Breast epithelium (tissue), 4 donors: ENCODE measurements around the gene FAAP20. TPM values are rescaled to one million over a fixed set of nuclear protein-coding genes. Genes with fewer than 3 reads are reported as not detected.

Source experiments
- DNase-seq, 2 donors: peaks; one replicate each; pipeline ENCODE4 v3.0.0-alpha.2; 2019; ENCODE audit warnings: low spot score in 2 of 2
- H3K27ac ChIP-seq, 2 donors: fragments of 200-600 bp; sonication (generic) in 1 of 2; one replicate each; pipeline ENCODE4 v1.5.1; 2016 to 2019; ENCODE audit warnings: mild to moderate bottlenecking in 1 of 2
- H3K27me3 ChIP-seq, 2 donors: fragments of 200-600 bp; sonication (generic) in 1 of 2; one replicate each; pipeline versions ENCODE4 v1.5.1 to v1.6.0; 2017 to 2019; ENCODE audit warnings: control low read depth in 1 of 2, mild to moderate bottlenecking in 1 of 2
- H3K36me3 ChIP-seq: fragments of 200-600 bp; one replicate; pipeline ENCODE4 v1.5.1; 2019
- H3K4me1 ChIP-seq, 2 donors: fragments of 200-600 bp; sonication (generic); one replicate each; pipeline ENCODE4 v1.5.1; 2016 to 2019; ENCODE audit warnings: control low read depth in 1 of 2
- H3K4me3 ChIP-seq, 3 donors: fragments of 200-600 bp; sonication (generic); 1 replicate in 2 of 3; 2 replicates in 1 of 3; pipeline ENCODE4 v1.5.1; 2016 to 2019; ENCODE audit warnings: mild to moderate bottlenecking in 3 of 3, moderate library complexity in 2 of 3
- H3K9me3 ChIP-seq, 2 donors: fragments of 200-600 bp; sonication (generic) in 1 of 2; one replicate each; pipeline ENCODE4 v1.5.1; 2016 to 2019; ENCODE audit warnings: control low read depth in 1 of 2
- POLR2A ChIP-seq: fragments of 450-650 bp; IDR thresholded peaks from one replicate; pipeline ENCODE4 v1.6.1; 2016; ENCODE audit warnings: antibody characterized with exemption, mild to moderate bottlenecking, moderate library complexity
- POLR2AphosphoS5 ChIP-seq, 3 donors: sonication (generic); formaldehyde crosslinking; IDR thresholded peaks; one replicate each; pipeline ENCODE4 v1.6.1; 2017; ENCODE audit warnings: antibody characterized with exemption in 3 of 3
- intact Hi-C: fragments of 100-400 bp; cut with DNase I; formaldehyde crosslinking; loops from one replicate; pipeline ENCODE4 v1.15.1; 2023; ENCODE audit warnings: low total_unique reads
- total RNA-seq, 3 donors: library from RNA; depleted of rRNA; stranded (reverse); fragments of >200 nt; gene quantifications; one replicate each; pipeline ENCODE4 v1.1.0, GENCODE V29; 2016
- TF ChIP-seq, protein P1 (sequence below), 3 donors: fragments of 450-650 bp; IDR thresholded peaks; one replicate each; pipeline ENCODE4 v1.5.1; 2016 to 2017; ENCODE audit warnings: antibody characterized with exemption in 3 of 3, mild to moderate bottlenecking in 3 of 3, moderate library complexity in 3 of 3

The FAAP20 gene
- total RNA-seq, 3 donors from 2014 or later, result 28.6 to 33.1 (median 29.9) TPM

DNA sequence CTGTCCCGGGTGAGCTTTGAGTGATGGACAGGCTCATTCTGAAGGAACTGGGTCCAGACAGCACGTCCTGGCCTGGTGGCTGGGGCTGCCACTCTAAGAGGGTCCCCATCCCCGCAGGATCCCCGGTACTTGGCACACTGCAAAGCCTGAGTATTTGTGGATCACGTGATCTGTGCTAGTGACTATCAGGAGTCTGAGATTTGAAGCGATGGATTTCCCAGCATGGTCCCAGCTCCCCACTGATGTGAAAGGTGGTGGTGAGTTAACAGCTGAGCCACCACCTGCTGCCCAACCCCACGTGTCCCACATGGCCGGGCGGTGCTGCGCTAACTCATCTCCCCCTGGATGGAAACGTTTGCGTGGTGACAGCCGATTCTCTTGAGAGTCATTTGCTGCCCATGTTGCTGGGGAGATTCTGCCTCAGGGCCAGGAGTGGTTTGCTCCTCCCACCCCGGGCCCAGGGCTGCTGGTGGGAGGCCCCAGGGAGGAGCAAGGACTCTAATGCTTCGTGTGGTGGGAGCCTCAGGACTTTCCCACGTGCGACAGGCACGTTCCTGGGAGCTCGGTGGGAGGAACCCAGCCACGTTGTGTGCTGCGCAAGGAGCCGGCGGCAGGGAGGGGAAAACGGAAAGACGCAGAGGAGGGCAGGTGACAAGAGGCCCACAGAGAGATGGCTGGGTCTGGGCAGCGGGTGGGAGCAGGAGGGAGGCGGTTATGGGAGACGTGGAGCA is 15.1 kb downstream of the FAAP20 start:
- Histone ChIP-seq H3K36me3 (no peaks in the 10 kb centered on the region), H3K4me1 (no peaks in the 10 kb centered on the region), H3K27ac (no peak overlapping the region), H3K27me3 (no peaks in the 10 kb centered on the region), H3K4me3 (no peak overlapping the region), H3K9me3 (no peaks in the 10 kb centered on the region)
- DNase-seq, result no peak
- intact Hi-C loops, result no loop called here
- TF ChIP-seq POLR2AphosphoS5 (IDR thresholded peaks at IDR 0.05) (no peak), POLR2A (no peak)
- TF ChIP-seq, protein P1, sequence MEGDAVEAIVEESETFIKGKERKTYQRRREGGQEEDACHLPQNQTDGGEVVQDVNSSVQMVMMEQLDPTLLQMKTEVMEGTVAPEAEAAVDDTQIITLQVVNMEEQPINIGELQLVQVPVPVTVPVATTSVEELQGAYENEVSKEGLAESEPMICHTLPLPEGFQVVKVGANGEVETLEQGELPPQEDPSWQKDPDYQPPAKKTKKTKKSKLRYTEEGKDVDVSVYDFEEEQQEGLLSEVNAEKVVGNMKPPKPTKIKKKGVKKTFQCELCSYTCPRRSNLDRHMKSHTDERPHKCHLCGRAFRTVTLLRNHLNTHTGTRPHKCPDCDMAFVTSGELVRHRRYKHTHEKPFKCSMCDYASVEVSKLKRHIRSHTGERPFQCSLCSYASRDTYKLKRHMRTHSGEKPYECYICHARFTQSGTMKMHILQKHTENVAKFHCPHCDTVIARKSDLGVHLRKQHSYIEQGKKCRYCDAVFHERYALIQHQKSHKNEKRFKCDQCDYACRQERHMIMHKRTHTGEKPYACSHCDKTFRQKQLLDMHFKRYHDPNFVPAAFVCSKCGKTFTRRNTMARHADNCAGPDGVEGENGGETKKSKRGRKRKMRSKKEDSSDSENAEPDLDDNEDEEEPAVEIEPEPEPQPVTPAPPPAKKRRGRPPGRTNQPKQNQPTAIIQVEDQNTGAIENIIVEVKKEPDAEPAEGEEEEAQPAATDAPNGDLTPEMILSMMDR (IDR thresholded peaks at IDR 0.05), result no peak

DNA sequence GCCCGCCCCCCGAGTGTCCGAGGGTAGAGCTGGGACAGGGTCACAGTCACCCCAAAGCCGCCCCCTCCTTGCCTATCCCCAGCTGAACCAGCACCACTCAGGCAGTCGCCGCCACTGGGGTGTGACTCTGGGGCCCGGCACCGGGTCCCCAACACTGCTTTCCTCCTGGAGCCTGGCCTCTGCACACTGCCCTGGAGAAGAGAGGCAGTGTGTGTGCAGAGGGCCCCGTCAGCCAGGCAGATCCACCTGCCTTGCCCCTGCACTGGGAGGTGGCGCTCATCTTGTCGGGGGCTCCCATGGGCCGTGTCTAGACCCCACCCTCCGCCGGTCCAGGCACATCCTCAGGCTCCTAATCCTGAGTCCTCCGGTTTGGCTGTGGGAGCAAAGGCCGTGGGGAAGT is 15.7 kb downstream of the FAAP20 start:
- no peak for DNase-seq
- TF ChIP-seq POLR2AphosphoS5 (IDR thresholded peaks at IDR 0.05) (no peak), POLR2A (no peak)
- TF ChIP-seq, protein P1 (IDR thresholded peaks at IDR 0.05), result no peak
- Histone ChIP-seq H3K4me1 (no peaks in the 10 kb centered on the region), H3K36me3 (no peaks in the 10 kb centered on the region), H3K27me3 (no peaks in the 10 kb centered on the region), H3K27ac (no peak overlapping the region), H3K9me3 (no peaks in the 10 kb centered on the region), H3K4me3 (no peak overlapping the region)
- intact Hi-C loops, result no loop called here

DNA sequence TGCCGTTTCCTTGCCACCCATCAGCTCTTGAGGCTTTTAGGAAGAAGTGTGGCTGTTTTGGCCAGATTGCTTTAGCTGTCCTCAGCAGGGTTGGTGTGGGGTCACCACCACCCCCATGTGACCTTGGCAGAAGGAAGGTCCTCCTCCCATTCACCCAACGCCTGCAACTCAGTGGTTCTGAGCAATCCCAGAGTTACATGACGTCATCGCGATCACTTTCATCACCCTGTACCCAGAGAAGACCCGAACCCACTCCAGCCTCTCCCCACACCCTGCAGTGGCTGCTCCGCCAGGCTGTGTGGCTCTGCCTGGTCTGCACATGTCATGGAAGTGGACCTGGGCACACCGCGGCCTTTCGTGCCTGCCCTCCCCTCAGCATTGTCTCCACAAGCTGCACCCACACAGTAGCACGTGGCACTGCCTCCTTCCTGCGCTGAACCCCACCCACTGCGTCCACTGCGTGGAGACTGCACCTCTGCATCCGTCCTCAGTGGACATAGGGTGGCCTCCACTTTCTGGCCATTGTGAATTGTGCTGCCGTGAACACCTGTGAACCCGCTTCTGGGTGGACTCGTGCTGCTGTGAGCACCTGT is 16.5 kb downstream of the FAAP20 start:
- intact Hi-C loops, result no loop called here
- H3K4me3 ChIP-seq, result no peak overlapping the region
- no peak for DNase-seq
- TF ChIP-seq POLR2AphosphoS5 (IDR thresholded peaks at IDR 0.05) (no peak), POLR2A (no peak)
- TF ChIP-seq, protein P1 (IDR thresholded peaks at IDR 0.05), result no peak
- no peaks in the 10 kb centered on the region for H3K27me3 ChIP-seq
- H3K27ac ChIP-seq, result no peak overlapping the region
- H3K9me3 ChIP-seq, result no peaks in the 10 kb centered on the region
- no peaks in the 10 kb centered on the region for H3K4me1 ChIP-seq
- H3K36me3 ChIP-seq, result no peaks in the 10 kb centered on the region

DNA sequence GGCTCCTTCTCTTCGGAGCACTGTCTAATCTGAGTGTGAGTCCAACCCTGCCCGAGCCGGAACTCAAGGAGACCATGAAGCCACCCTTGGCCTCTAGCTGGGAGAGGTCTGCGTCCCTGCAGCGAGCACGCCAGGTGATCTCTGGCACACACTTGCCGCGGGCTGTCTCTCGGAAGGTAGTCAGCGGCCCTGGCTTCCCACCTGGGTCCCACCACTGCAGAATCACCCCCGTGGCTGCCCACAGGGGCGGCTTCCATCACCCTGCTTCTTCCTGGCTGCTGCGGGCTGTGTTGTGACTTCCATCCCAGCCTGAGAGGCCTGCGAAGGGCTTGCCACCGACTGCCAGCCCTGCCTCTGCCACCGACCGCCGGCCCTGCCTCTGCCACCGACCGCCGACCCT is 17.0 kb downstream of the FAAP20 start:
- Histone ChIP-seq H3K4me3 (no peak overlapping the region), H3K27ac (no peak overlapping the region), H3K4me1 (no peaks in the 10 kb centered on the region), H3K9me3 (no peaks in the 10 kb centered on the region), H3K36me3 (no peaks in the 10 kb centered on the region), H3K27me3 (no peaks in the 10 kb centered on the region)
- intact Hi-C loops, result no loop called here
- TF ChIP-seq POLR2AphosphoS5 (IDR thresholded peaks at IDR 0.05), result no peak
- no peak for TF ChIP-seq POLR2A
- TF ChIP-seq, protein P1 (IDR thresholded peaks at IDR 0.05), result no peak
- DNase-seq, result no peak

DNA sequence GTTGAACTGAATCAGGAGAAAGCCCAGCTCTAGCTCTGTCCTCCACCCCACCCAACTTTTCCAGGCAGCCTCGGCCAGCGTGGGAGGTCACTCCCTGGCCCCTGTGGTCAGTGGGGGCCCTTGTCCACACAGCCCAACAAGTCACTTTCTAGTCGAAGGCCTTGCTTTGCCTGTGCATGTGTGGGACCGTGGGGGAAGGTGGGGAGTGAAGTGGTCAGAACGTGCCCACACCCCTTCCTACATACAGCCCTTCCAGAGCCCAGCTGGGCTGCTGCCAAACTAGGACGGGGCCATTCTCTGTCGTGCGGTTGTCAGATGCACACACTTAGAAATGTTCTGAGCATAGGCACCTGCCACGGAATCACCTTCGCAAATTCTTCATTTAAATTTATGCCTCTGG is 18.0 kb downstream of the FAAP20 start:
- H3K36me3 ChIP-seq, result no peaks in the 10 kb centered on the region
- H3K4me3 ChIP-seq, result no peak overlapping the region
- H3K9me3 ChIP-seq, result no peaks in the 10 kb centered on the region
- intact Hi-C loops, result no loop called here
- TF ChIP-seq, protein P1 (IDR thresholded peaks at IDR 0.05), result no peak
- no peak for TF ChIP-seq POLR2AphosphoS5 (IDR thresholded peaks at IDR 0.05)
- TF ChIP-seq POLR2A, result no peak
- no peak overlapping the region for H3K27ac ChIP-seq
- no peak for DNase-seq
- H3K4me1 ChIP-seq, result no peaks in the 10 kb centered on the region
- H3K27me3 ChIP-seq, result no peaks in the 10 kb centered on the region
